ENCODE results near the gene NFE2L2.

GRCh38 chr2:177263451-177264208, 897 bp downstream of the NFE2L2 start:
- TF ChIP-seq CTCF (IDR thresholded peaks at IDR 0.05) (peak; percentile 73 to 92 (median 88)), POLR2A (IDR thresholded peaks at IDR 0.05) (peak; percentile 56 to 64), EP300 (IDR thresholded peaks at IDR 0.05) (no peak), POLR2AphosphoS5 (IDR thresholded peaks at IDR 0.05) (peak; percentile 96)
